GM21576 (cell line): ENCODE data around the gene GPHN.
A peak's percentile ranks its signal among the peaks of the same experiment; 100 is the strongest.

Experiments
- ATAC-seq: cut with Tn5 transposase; IDR thresholded peaks from one replicate; pipeline ENCODE4 v1.9.1; 2021; ENCODE audit warnings: mild to moderate bottlenecking, moderate library complexity; ENCODE audit not compliant: unreplicated experiment

The GPHN gene

GRCh38 chr14:66596241-66596985 lies 88.5 kb downstream of the GPHN start:
- no peak for ATAC-seq

DNA sequence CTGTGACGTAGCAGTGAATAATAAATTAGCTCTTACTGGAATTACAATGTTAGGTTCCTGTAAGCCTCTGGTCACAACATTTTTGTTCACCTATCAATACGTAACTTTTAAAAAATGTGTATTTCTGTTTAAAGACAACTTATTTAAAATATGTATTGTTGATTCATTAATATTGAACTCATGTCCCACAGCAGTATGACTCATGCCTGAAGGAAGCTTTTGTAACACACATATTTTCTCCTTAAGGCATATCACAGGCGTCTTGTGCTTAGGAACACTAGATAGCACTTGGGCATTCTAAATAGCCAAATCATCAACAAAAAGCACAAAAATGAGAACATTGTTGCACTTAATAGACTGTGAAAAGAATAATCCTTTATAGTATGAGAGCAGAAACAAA lies 92.5 kb downstream of the GPHN start:
- ATAC-seq = no peak

GRCh38 chr14:66601932-66602578 lies 94.1 kb downstream of the GPHN start:
- ATAC-seq = no peak

DNA sequence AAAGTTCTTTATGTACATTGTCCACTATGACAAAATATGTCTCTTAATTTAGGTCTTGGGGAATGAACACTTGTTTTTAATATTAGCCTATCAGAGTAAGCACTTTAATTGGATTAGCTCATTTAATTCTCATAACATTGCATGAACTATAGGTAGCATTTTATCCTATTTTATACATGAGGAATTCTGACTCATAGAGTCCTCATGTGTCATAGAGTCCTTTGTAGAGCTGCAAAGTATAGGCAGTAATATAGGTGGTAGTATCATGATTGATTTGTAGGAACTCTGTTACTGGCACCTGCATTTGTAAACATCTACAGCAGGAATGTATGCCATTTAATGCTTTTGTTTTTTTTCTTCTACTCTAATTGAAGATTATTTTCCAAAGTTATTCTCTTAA lies 96.0 kb downstream of the GPHN start:
- no peak for ATAC-seq

DNA sequence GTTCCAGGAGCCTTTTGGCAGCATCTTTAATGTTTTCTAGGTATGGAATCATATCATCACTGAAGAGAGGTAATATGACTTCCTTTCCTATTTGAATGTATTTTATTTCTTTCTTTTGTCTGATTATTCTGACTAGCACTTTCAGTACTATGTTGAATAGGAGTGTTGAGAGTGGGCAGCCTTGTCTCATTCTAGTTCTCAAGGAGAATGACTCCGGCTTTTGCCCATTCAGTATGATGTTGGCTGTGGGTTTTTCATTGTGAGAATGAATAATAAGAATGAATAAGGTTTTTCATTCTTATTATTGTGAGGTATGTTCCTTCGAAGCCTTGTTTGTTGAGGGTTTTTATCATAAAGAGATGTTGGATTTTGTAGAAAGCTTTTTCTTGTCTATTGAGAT lies 98.9 kb downstream of the GPHN start:
- no peak for ATAC-seq

- no peak for ATAC-seq
These were observed 102.2 kb downstream of the GPHN start for GRCh38 chr14:66610154-66610563.

DNA sequence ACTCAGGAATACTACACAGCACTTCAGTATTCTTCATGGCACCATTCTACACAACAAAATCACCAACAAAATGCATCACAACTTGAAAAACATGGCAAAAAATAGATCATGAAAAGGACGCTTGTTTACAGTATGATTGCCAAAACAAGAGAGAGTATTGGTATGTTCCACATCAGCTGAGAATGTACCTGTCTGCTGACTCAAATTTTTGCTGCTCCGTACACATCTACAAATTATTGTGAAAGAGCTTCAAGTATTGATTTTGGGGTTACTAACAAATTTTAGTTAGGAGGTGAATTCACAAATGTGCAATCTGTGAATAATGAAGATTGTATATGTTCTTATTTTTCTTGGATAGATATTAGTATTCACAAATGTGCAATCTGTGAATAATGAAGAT lies 105.4 kb downstream of the GPHN start:
- no peak for ATAC-seq

DNA sequence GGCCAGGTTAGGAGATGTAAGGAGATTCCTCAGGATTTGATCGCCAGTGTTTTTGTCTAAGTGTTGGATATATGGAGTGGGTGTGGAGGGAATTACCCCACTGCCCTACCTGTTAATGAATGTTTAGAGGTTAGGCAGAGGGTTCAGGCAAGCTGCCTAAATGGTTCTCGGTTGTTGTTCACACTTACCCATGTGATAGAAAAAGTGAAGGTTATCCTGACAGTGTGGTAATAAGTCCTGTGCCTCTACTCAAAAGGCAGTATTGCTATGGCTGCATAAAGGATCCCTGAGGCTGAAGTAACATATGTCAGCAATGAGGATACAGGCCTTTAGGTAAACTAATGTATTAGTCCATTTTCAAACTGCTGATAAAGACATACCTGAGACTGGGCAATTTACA lies 112.0 kb downstream of the GPHN start:
- ATAC-seq = no peak

DNA sequence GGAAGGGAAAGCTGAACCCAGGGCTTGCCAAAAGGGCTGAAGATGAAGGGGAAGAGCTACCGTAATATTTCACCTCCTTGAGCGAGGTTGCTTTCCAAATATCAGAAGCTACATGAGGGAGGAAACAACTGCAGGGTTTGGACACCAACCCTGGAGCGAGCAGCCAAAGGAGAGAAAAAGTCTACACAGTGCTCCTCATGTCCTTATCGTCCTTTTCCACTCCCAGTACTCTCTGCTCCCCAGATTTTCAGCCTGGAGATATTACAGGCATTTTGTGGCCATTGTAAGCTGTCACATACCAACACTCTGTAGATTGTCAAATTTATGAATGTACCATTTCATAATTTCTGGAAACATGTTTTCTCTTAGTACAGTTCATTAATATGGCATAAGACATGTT lies 115.9 kb downstream of the GPHN start:
- no peak for ATAC-seq

GRCh38 chr14:66624336-66624937 lies 116.5 kb downstream of the GPHN start:
- no peak for ATAC-seq

GRCh38 chr14:66628636-66629035 lies 120.7 kb downstream of the GPHN start:
- ATAC-seq = no peak

GRCh38 chr14:66629499-66629898 lies 121.6 kb downstream of the GPHN start:
- no peak for ATAC-seq

GRCh38 chr14:66634876-66635275 lies 126.9 kb downstream of the GPHN start:
- ATAC-seq = no peak

GRCh38 chr14:66635435-66635834 lies 127.5 kb downstream of the GPHN start:
- ATAC-seq = no peak

GRCh38 chr14:66636240-66636639 lies 128.3 kb downstream of the GPHN start:
- no peak for ATAC-seq

DNA sequence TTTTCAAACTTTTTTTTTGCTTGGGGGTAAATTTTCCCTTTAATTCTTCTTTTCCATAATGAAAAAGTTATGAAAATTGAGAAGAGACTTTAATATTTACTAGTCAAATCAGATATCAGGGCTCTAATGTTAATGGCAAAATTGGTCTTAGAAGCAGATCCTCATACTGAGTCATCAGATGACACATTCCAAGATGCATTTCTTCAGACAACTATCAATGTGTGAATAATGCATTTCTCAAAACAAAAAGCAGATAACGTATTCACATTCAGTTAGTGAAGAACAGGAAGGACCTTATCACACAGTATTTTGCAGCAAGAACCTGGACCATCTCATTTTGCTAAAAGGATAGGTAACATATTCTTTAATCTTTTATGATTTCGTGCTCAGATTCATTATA lies 130.7 kb downstream of the GPHN start:
- ATAC-seq = no peak

DNA sequence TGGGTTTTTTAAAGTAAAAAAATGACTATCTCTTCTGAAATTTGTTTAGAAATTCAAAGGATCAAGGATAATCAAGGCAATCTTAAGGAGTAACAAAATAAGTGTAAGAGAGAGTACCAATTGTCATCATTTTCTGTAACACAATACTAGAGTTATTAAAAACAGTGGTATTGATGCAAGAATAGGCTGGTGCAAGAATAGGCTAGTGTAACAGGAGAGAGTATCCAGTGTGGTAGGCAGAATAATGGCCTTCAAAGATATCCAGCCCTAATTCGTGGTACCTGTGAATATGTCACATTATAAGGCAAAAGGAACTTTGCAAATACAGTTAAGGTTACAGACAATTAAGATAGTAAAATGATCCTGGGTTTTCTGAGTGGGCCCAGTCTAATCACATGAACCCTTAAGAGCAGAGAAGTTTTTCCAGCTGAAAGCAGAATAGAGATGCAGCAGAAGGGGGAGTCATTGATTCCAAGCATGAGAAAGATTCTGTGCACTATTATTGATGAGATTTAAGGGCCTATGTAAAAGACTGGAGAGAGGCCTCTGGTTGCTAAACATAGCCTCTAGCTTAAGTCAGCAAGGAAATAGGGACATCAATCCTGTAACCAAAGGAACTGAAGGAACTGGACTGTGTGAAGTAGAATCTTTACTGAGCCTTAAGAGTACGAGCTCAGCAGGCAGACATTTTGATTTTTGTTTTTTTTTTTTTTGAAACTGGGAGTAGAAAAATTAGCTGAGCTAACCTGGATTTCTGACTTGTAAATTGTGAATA lies 134.1 kb downstream of the GPHN start:
- ATAC-seq = no peak

DNA sequence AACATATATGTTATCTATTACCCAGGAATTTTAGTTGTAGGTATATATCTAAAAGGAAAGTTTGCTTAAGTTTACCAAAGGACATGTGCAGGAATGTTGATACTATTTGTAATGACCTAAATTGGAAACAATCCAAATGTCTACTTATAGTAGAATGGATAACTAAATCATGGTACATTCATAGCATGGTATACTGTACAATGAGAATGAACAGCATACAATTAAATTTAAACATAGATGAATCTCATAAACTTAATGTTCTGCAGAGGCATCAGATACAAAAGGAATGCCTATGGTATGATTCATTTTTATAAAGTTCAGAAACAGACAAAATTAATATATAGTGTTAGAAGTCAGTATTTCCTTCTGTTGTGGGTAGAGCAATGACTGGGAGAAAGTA lies 135.4 kb downstream of the GPHN start:
- no peak for ATAC-seq

DNA sequence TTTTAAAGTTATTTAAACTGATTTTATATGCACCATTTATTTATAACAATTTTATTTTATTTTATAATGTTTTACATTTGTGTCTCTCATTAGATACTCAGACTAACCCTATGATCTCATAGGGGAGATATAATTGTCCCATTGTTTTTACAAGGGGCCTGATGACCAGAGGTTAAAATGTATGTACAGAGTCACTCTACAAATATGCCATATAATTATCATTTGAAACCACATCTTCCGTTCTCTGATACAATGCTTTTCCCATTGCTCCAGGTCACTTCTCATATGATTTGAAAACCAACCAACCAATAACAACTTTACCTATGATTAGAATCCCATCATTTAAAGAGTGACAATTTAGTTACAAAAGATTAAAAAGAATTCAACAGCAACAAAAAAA lies 137.8 kb downstream of the GPHN start:
- ATAC-seq = no peak

- peak; percentile 64 for ATAC-seq
These were observed 141.6 kb downstream of the GPHN start for GRCh38 chr14:66649498-66649897.

- no peak for ATAC-seq
These were observed 142.6 kb downstream of the GPHN start for GRCh38 chr14:66650491-66650911.
